Gastrocnemius medialis (tissue), 4 donors: ENCODE results near the gene ZBTB20.

ENCODE experiments used
- POLR2A ChIP-seq, 2 donors: fragments of 450-650 bp; IDR thresholded peaks; one replicate each; pipeline ENCODE4 v1.6.1; 2017; ENCODE audit warnings: antibody characterized with exemption in 2 of 2, mild to moderate bottlenecking in 2 of 2, moderate library complexity in 2 of 2
- TF ChIP-seq, protein P1 (sequence below), 5 experiments: fragments of 450-650 bp in 3 of 5; fragments of 200-600 bp in 2 of 5; sonication (generic) in 2 of 5; IDR thresholded peaks in 4 of 5; conservative IDR thresholded peaks in 1 of 5; 1 replicate in 4 of 5; 2 replicates in 1 of 5; pipeline ENCODE4 v1.5.1; 2016 to 2019; ENCODE audit warnings: antibody characterized with exemption in 5 of 5, mild to moderate bottlenecking in 3 of 5, moderate library complexity in 3 of 5

DNA sequence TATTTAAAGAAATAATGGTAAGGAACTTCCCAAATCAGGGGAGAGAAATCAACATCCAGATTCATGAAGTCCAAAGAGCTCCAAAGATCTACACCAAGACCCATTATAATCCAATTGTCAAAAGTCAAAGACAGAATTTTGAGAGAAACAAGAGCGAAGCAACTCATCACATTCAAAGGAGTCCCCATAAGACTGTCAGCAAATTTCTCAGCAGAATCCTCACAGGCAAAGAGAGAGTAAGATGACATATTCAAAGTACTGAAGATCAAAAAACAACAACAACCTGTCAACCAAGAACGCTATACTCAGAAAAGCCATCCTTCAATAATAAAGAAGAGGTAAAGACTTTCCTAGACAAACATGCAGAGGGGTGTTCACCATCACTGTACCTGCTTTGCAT, 511.2 kb downstream of the ZBTB20 start:
- TF ChIP-seq, protein P1, sequence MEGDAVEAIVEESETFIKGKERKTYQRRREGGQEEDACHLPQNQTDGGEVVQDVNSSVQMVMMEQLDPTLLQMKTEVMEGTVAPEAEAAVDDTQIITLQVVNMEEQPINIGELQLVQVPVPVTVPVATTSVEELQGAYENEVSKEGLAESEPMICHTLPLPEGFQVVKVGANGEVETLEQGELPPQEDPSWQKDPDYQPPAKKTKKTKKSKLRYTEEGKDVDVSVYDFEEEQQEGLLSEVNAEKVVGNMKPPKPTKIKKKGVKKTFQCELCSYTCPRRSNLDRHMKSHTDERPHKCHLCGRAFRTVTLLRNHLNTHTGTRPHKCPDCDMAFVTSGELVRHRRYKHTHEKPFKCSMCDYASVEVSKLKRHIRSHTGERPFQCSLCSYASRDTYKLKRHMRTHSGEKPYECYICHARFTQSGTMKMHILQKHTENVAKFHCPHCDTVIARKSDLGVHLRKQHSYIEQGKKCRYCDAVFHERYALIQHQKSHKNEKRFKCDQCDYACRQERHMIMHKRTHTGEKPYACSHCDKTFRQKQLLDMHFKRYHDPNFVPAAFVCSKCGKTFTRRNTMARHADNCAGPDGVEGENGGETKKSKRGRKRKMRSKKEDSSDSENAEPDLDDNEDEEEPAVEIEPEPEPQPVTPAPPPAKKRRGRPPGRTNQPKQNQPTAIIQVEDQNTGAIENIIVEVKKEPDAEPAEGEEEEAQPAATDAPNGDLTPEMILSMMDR (IDR thresholded peaks at IDR 0.05 in 4 of 5, conservative IDR thresholded peaks at IDR 0.05 in 1 of 5): no peak
- no peak for TF ChIP-seq POLR2A (IDR thresholded peaks at IDR 0.05)
